ENCODE measurements around the gene FSD1.

Gene FSD1

GRCh38 chr19:4368128-4368820 is 63.9 kb downstream of the FSD1 start:
- Histone ChIP-seq H3K9me3 (ENCODE audit: insufficient read depth, low read depth, low read length) (no peaks in the 10 kb centered on the region), H3K36me3 (ENCODE audit: insufficient read depth, low read length) (peaks cover 26% of the 10 kb centered on the region; the same call in 1 of the 2 replicates), H3K4me3 (ENCODE audit: low read length, poor library complexity, severe bottlenecking) (no peak overlapping the region), H3K9me2 (replicated peaks; ENCODE audit: low read depth, low read length) (no peaks in the 10 kb centered on the region), H3K4me1 (ENCODE audit: insufficient read depth, low read length, poor library complexity, severe bottlenecking) (peaks cover 28% of the 10 kb centered on the region), H3F3A (ENCODE audit: low read depth) (no peaks in the 10 kb centered on the region), H4K20me1 (ENCODE audit: insufficient read depth, low read length, poor library complexity, severe bottlenecking) (peaks cover 16% of the 10 kb centered on the region), H2AFZ (ENCODE audit: low read length) (no peak overlapping the region), H3K79me2 (ENCODE audit: insufficient read depth, low read length) (peaks cover 41% of the 10 kb centered on the region; the same call in 1 of the 2 replicates), H3K4me2 (ENCODE audit: low read depth, low read length, poor library complexity, severe bottlenecking) (no peak overlapping the region), H3K27me3 (ENCODE audit: insufficient read depth, low read length, poor library complexity, severe bottlenecking) (no peaks in the 10 kb centered on the region), H3K9ac (ENCODE audit: low read depth, low read length, poor library complexity, severe bottlenecking) (peak overlapping the region; percentile 71)
- TF ChIP-seq EZH2phosphoT487 (IDR thresholded peaks at IDR 0.05; ENCODE audit: borderline replicate concordance) = no peak
- no peak for TF ChIP-seq CTCF (conservative IDR thresholded peaks at IDR 0.05; ENCODE audit: low read length)

- H3K4me2 ChIP-seq (ENCODE audit: low read depth, low read length, poor library complexity, severe bottlenecking) = peak overlapping the region; percentile 87
Observed at GRCh38 chr19:4369109-4369887, 64.9 kb downstream of the FSD1 start.

GRCh38 chr19:4369888-4370260 is 65.5 kb downstream of the FSD1 start:
- no peaks in the 10 kb centered on the region for H3F3A ChIP-seq (ENCODE audit: low read depth)
- H3K9me3 ChIP-seq (ENCODE audit: insufficient read depth, low read depth, low read length) = no peaks in the 10 kb centered on the region
- H4K20me1 ChIP-seq (ENCODE audit: insufficient read depth, low read length, poor library complexity, severe bottlenecking) = peaks cover 24% of the 10 kb centered on the region
- H3K9ac ChIP-seq (ENCODE audit: low read depth, low read length, poor library complexity, severe bottlenecking) = peak overlapping the region; percentile 71
- no peak overlapping the region for H2AFZ ChIP-seq (ENCODE audit: low read length)
- H3K79me2 ChIP-seq (ENCODE audit: insufficient read depth, low read length) = peaks cover 57% of the 10 kb centered on the region; the same call in 1 of the 2 replicates
- peak; percentile 71 for TF ChIP-seq CTCF (conservative IDR thresholded peaks at IDR 0.05; ENCODE audit: low read length)
- no peak for TF ChIP-seq EZH2phosphoT487 (IDR thresholded peaks at IDR 0.05; ENCODE audit: borderline replicate concordance)
- H3K4me1 ChIP-seq (ENCODE audit: insufficient read depth, low read length, poor library complexity, severe bottlenecking) = peaks cover 38% of the 10 kb centered on the region
- H3K4me2 ChIP-seq (ENCODE audit: low read depth, low read length, poor library complexity, severe bottlenecking) = peak overlapping the region; percentile 87
- no peaks in the 10 kb centered on the region for H3K9me2 ChIP-seq (replicated peaks; ENCODE audit: low read depth, low read length)
- no peaks in the 10 kb centered on the region for H3K27me3 ChIP-seq (ENCODE audit: insufficient read depth, low read length, poor library complexity, severe bottlenecking)
- peak overlapping the region; percentile 68 for H3K4me3 ChIP-seq (ENCODE audit: low read length, poor library complexity, severe bottlenecking)
- H3K36me3 ChIP-seq (ENCODE audit: insufficient read depth, low read length) = peaks cover 15% of the 10 kb centered on the region; the same call in 1 of the 2 replicates

More at GRCh38 chr19:4369109-4369887, 64.9 kb downstream of the FSD1 start:
- TF ChIP-seq CTCF (conservative IDR thresholded peaks at IDR 0.05; ENCODE audit: low read length) = no peak
- Histone ChIP-seq H3K79me2 (ENCODE audit: insufficient read depth, low read length) (peaks cover 51% of the 10 kb centered on the region; the same call in 1 of the 2 replicates), H4K20me1 (ENCODE audit: insufficient read depth, low read length, poor library complexity, severe bottlenecking) (peaks cover 18% of the 10 kb centered on the region), H3F3A (ENCODE audit: low read depth) (no peaks in the 10 kb centered on the region), H3K4me3 (ENCODE audit: low read length, poor library complexity, severe bottlenecking) (peak overlapping the region; percentile 68), H3K9ac (ENCODE audit: low read depth, low read length, poor library complexity, severe bottlenecking) (peak overlapping the region; percentile 71), H3K9me3 (ENCODE audit: insufficient read depth, low read depth, low read length) (no peaks in the 10 kb centered on the region), H3K4me1 (ENCODE audit: insufficient read depth, low read length, poor library complexity, severe bottlenecking) (peaks cover 33% of the 10 kb centered on the region), H3K27me3 (ENCODE audit: insufficient read depth, low read length, poor library complexity, severe bottlenecking) (no peaks in the 10 kb centered on the region), H3K9me2 (replicated peaks; ENCODE audit: low read depth, low read length) (no peaks in the 10 kb centered on the region), H2AFZ (ENCODE audit: low read length) (no peak overlapping the region), H3K36me3 (ENCODE audit: insufficient read depth, low read length) (peaks cover 16% of the 10 kb centered on the region; the same call in 1 of the 2 replicates)
